Endothelial cell of umbilical vein (primary cell): ENCODE measurements around the gene CXCL13. TPM values are rescaled to one million over a fixed set of nuclear protein-coding genes. Genes with fewer than 3 reads are reported as not detected.

Source experiments
- BruUV-seq: library from RNA; stranded (reverse); fragments of 400-500 nt; replicated peaks from 2 replicates; lab custom pipeline; 2021; lab: Mats Ljungman, UMichigan
- CTCF ChIA-PET: fragments of 300-600, 350-600 bp; sonication (Branson Sonifier 250); formaldehyde crosslinking; loops from one replicate; lab custom pipeline; 2021; ENCODE audit warnings: antibody characterized with exemption, inconsistent platforms; lab: Charles Lee
- POLR2A ChIA-PET: fragments of 300-600, 350-600 bp; sonication (Branson Sonifier 250); formaldehyde crosslinking; loops from one replicate; lab custom pipeline; 2021; ENCODE audit warnings: antibody characterized with exemption, inconsistent platforms; lab: Charles Lee
- DNase-seq: peaks from one replicate; pipeline ENCODE4 v3.0.0-alpha.2; 2011; ENCODE audit warnings: low read depth, low spot score
- FAIRE-seq: peaks from 2 replicates; lab custom pipeline; 2011; peaks lifted over from hg19 to GRCh38; lab: Jason Lieb, UNC
- H2AFZ ChIP-seq: 2 replicates; pipeline ENCODE4 v1.6.0; 2012; ENCODE audit warnings: low read depth, low read length, control low read depth, inconsistent platforms
- H3K27ac ChIP-seq: 2 replicates; pipeline ENCODE4 v1.5.1; 2011; ENCODE audit warnings: low read depth, mild to moderate bottlenecking, control low read depth, low read length, moderate library complexity; ENCODE audit not compliant: insufficient read depth
- H3K27me3 ChIP-seq, 2 experiments: 2 replicates each; pipeline versions ENCODE4 v1.6.0 to v1.6.1; 2011; ENCODE audit warnings: low read length in 2 of 2, mixed read lengths in 1 of 2; ENCODE audit not compliant: control insufficient read depth in 2 of 2, insufficient read depth in 2 of 2
- H3K36me3 ChIP-seq, 2 experiments: 2 replicates in 1 of 2; 3 replicates in 1 of 2; pipeline ENCODE4 v1.5.1; 2011; ENCODE audit warnings: low read length in 2 of 2, mild to moderate bottlenecking in 1 of 2, moderate library complexity in 1 of 2; ENCODE audit not compliant: control insufficient read depth in 2 of 2, insufficient read depth in 2 of 2; ENCODE audit errors: extremely low read depth in 1 of 2
- H3K4me1 ChIP-seq: 3 replicates; pipeline ENCODE4 v1.5.1; 2011; ENCODE audit warnings: mild to moderate bottlenecking, low read length; ENCODE audit not compliant: control insufficient read depth, insufficient read depth; ENCODE audit errors: extremely low read depth
- H3K4me2 ChIP-seq: 2 replicates; pipeline ENCODE4 v1.6.1; 2011; ENCODE audit warnings: low read length, control low read depth, mixed read lengths; ENCODE audit not compliant: insufficient read depth
- H3K4me3 ChIP-seq, 3 experiments: fragments of 200-600 bp in 1 of 3; sonication (generic), shearing (Covaris generic) in 1 of 3; replicated peaks in 1 of 3; 2 replicates each; pipeline ENCODE4 v1.5.1; 2011 to 2016; ENCODE audit warnings: control low read depth in 3 of 3, low read length in 3 of 3, mild to moderate bottlenecking in 2 of 3, inconsistent platforms in 1 of 3, low read depth in 1 of 3, moderate library complexity in 1 of 3; ENCODE audit not compliant: insufficient read depth in 1 of 3
- H3K79me2 ChIP-seq: 2 replicates; pipeline ENCODE4 v1.6.0; 2012; ENCODE audit warnings: low read length, inconsistent platforms; ENCODE audit not compliant: control insufficient read depth, insufficient read depth
- H3K9ac ChIP-seq: replicated peaks from 2 replicates; pipeline ENCODE3; 2011; ENCODE audit warnings: low read length, control low read depth; ENCODE audit not compliant: insufficient read depth; ENCODE audit errors: extremely low read depth
- H3K9me1 ChIP-seq: replicated peaks from 3 replicates; pipeline ENCODE4 v1.6.0; 2011; ENCODE audit warnings: mild to moderate bottlenecking, low read length; ENCODE audit not compliant: control insufficient read depth, insufficient read depth; ENCODE audit errors: extremely low read depth
- H3K9me3 ChIP-seq: replicated peaks from 2 replicates; pipeline ENCODE4 v1.5.1; 2012; ENCODE audit warnings: low read length, inconsistent platforms; ENCODE audit not compliant: control insufficient read depth, insufficient read depth
- H4K20me1 ChIP-seq: replicated peaks from 2 replicates; pipeline ENCODE3; 2011; ENCODE audit warnings: mild to moderate bottlenecking, low read length; ENCODE audit not compliant: control insufficient read depth, insufficient read depth; ENCODE audit errors: extremely low read depth
- CTCF ChIP-seq, 2 donors: IDR thresholded peaks; 1 replicate in 1 of 2; 2 replicates in 1 of 2; pipeline ENCODE4 v1.5.1; 2011; ENCODE audit warnings: low read length in 2 of 2, mild to moderate bottlenecking in 2 of 2, moderate library complexity in 2 of 2, control low read depth in 1 of 2, inconsistent platforms in 1 of 2, low read depth in 1 of 2; ENCODE audit not compliant: insufficient read depth in 1 of 2; ENCODE audit errors: extremely low read depth in 1 of 2
- EZH2 ChIP-seq: IDR thresholded peaks from 2 replicates; pipeline ENCODE4 v1.6.1; 2012; ENCODE audit warnings: borderline replicate concordance, low read depth, mild to moderate bottlenecking, moderate library complexity, low read length, inconsistent platforms; ENCODE audit not compliant: severe bottlenecking
- FOS ChIP-seq: IDR thresholded peaks from 2 replicates; pipeline ENCODE4 v1.6.1; 2011; ENCODE audit warnings: mild to moderate bottlenecking, low read length, moderate library complexity, borderline replicate concordance; ENCODE audit not compliant: insufficient read depth
- GATA2 ChIP-seq: IDR thresholded peaks from 2 replicates; pipeline ENCODE4 v1.7.0; 2011; ENCODE audit warnings: low read depth, mild to moderate bottlenecking, moderate library complexity, mixed read lengths, low read length; ENCODE audit not compliant: insufficient read length, insufficient read depth
- JUN ChIP-seq: IDR thresholded peaks from 2 replicates; pipeline ENCODE4 v1.6.1; 2011; ENCODE audit warnings: borderline replicate concordance, low read depth; ENCODE audit not compliant: insufficient read length, insufficient read depth
- MAX ChIP-seq: IDR thresholded peaks from 2 replicates; pipeline ENCODE4 v1.6.1; 2011; ENCODE audit not compliant: insufficient read depth, insufficient read length
- MYC ChIP-seq: IDR thresholded peaks from one replicate; pipeline ENCODE4 v1.6.1; 2011; ENCODE audit warnings: mild to moderate bottlenecking, low read depth, low read length
- POLR2A ChIP-seq: IDR thresholded peaks from 2 replicates; pipeline ENCODE4 v1.6.1; 2012; ENCODE audit warnings: low read depth, mild to moderate bottlenecking, control low read depth, low read length
- POLR2AphosphoS5 ChIP-seq: IDR thresholded peaks from 2 replicates; pipeline ENCODE4 v1.6.1; 2012; ENCODE audit warnings: low read depth, mild to moderate bottlenecking, control low read depth, low read length, moderate library complexity; ENCODE audit not compliant: insufficient read depth
- dilution Hi-C: fragments of 300-500 bp; cut with MboI; formaldehyde crosslinking; loops from one replicate; pipeline ENCODE4 v1.15.0; 2019; ENCODE audit warnings: low sequenced_read_pairs; ENCODE audit not compliant: extremely low pct_ligation_motif_present
- intact Hi-C: fragments of 100-400 bp; cut with micrococcal nuclease; formaldehyde crosslinking; loops from one replicate; pipeline ENCODE4 v1.10.0; 2022
- polyA plus RNA-seq, 4 experiments: library from polyadenylated mRNA; depleted of rRNA in 3 of 4; stranded (reverse) in 3 of 4; unstranded in 1 of 4; fragments of >200 nt; gene quantifications; 2 replicates each; pipeline versions ENCODE4 v1.2.1 to v1.2.3, GENCODE V29; 2011 to 2012; ENCODE audit warnings: missing spikeins in 1 of 4
- total RNA-seq: library from RNA; stranded (reverse); gene quantifications from 2 replicates; pipeline ENCODE4 v1.2.3, GENCODE V29; 2021

The CXCL13 gene
- total and polyA plus RNA-seq, 2 donors (not counting 3 experiments of a cell fraction or from before 2014, with no cell fraction given), result not detected

- H3K9ac ChIP-seq, result no peak overlapping the region
- H4K20me1 ChIP-seq, result no peaks in the 10 kb centered on the region
- no peaks in the 10 kb centered on the region for H3K9me1 ChIP-seq
- DNase-seq, result no peak
- H3K36me3 ChIP-seq, result no peaks in the 10 kb centered on the region
- H3K79me2 ChIP-seq, result no peaks in the 10 kb centered on the region
- FAIRE-seq, result no peak
- ChIA-PET POLR2A (no interaction called here), CTCF (interaction anchor here (0.7 to 3.0 kb wide), 24 partner anchors 8 to 456 kb away, joined by 3 to 39 read pairs (median 6); partner anchors contain the start of gene FRAS1)
- peaks cover 5 to 25% of the 10 kb centered on the region in 2 experiments for H3K27me3 ChIP-seq
- dilution Hi-C loops (no loop called here), intact Hi-C loops (loop anchor here (1.0 to 2.0 kb wide), 2 partner anchors 216 to 361 kb away; no protein-coding TSS in a partner anchor)
- no peak overlapping the region for H3K4me2 ChIP-seq
- no TSS peak for BruUV-seq
- no peaks in the 10 kb centered on the region for H3K9me3 ChIP-seq
- H3K27ac ChIP-seq, result no peak overlapping the region
- no peak overlapping the region for H3K4me3 ChIP-seq
- TF ChIP-seq POLR2A (no peak), EZH2 (no peak), JUN (no peak), MAX (no peak), CTCF (IDR thresholded peaks at IDR 0.05; ENCODE audit: extremely low read depth in 1 of 2, insufficient read depth in 1 of 2, low read depth in 1 of 2, low read length in 2 of 2) (no peak), MYC (no peak), FOS (no peak), POLR2AphosphoS5 (no peak), GATA2 (no peak)
- H3K4me1 ChIP-seq, result no peaks in the 10 kb centered on the region
- no peak overlapping the region for H2AFZ ChIP-seq
Observed at GRCh38 chr4:77601614-77602187, 3.9 kb upstream of the CXCL13 start.
